Activated CD8-positive, alpha-beta T cell treated with anti-CD3 and anti-CD28 coated beads for 36 hours (primary cell): ENCODE measurements around the gene ADGRE2. TPM values are rescaled to one million over a fixed set of nuclear protein-coding genes. Genes with fewer than 3 reads are reported as not detected.

Source experiments
- ATAC-seq: fragments of 200-7000 bp; cut with Tn5 transposase; one replicate; pipeline ENCODE4 v1.10.0; 2021; ENCODE audit warnings: mild to moderate bottlenecking, moderate library complexity
- CTCF ChIA-PET: fragments of 350-600 bp; sonication (Branson Sonifier 250); formaldehyde crosslinking; loops from one replicate; lab custom pipeline; 2021; ENCODE audit warnings: antibody characterized with exemption; lab: Charles Lee
- POLR2A ChIA-PET: fragments of 350-600 bp; sonication (Branson Sonifier 250); formaldehyde crosslinking; loops from one replicate; lab custom pipeline; 2021; ENCODE audit warnings: antibody characterized with exemption; lab: Charles Lee
- DNase-seq: peaks from one replicate; pipeline ENCODE4 v3.0.0-alpha.2; 2020
- H3K27ac Mint-ChIP-seq: one replicate; pipeline ENCODE4 v1.8.0; 2021; ENCODE audit warnings: mild to moderate bottlenecking, mixed read lengths
- H3K27me3 Mint-ChIP-seq: one replicate; pipeline ENCODE4 v1.8.0; 2021; ENCODE audit warnings: mixed read lengths
- H3K36me3 Mint-ChIP-seq: one replicate; pipeline ENCODE4 v1.8.0; 2021; ENCODE audit warnings: low read depth, mixed read lengths
- H3K4me1 Mint-ChIP-seq: one replicate; pipeline ENCODE4 v1.8.0; 2021; ENCODE audit warnings: low read depth, mixed read lengths
- H3K4me3 Mint-ChIP-seq: one replicate; pipeline ENCODE4 v1.8.0; 2021; ENCODE audit warnings: mild to moderate bottlenecking, moderate library complexity, mixed read lengths
- H3K9me3 Mint-ChIP-seq: one replicate; pipeline ENCODE4 v1.8.0; 2021; ENCODE audit warnings: mixed read lengths
- CTCF ChIP-seq: fragments of 200-600 bp; IDR thresholded peaks from one replicate; pipeline ENCODE4 v1.8.0; 2022; ENCODE audit warnings: antibody characterized with exemption, mild to moderate bottlenecking
- intact Hi-C: fragments of 100-400 bp; cut with micrococcal nuclease; formaldehyde crosslinking; loops from one replicate; pipeline ENCODE4 v1.10.0; 2022
- total RNA-seq, 2 experiments: library from RNA; stranded (reverse); gene quantifications; one replicate each; pipeline ENCODE4 v1.2.3, GENCODE V29; 2021

Gene ADGRE2
- total RNA-seq, 2 experiments from 2014 or later: 0.43 to 0.83 TPM

- POLR2A ChIA-PET: interaction anchor here (1.0 kb wide), 1 partner anchor 9 kb away, joined by 3 read pairs; the partner anchor contains the start of gene ADGRE3
- no peak for TF ChIP-seq CTCF
- H3K9me3 Mint-ChIP-seq: no peaks in the 10 kb centered on the region
- no peak overlapping the region for H3K4me3 Mint-ChIP-seq
- no peak for DNase-seq
- H3K36me3 Mint-ChIP-seq: no peaks in the 10 kb centered on the region
- peaks cover 3% of the 10 kb centered on the region for H3K27me3 Mint-ChIP-seq
- intact Hi-C loops: no loop called here
- H3K27ac Mint-ChIP-seq: no peak overlapping the region
- ATAC-seq: no peak
- no peaks in the 10 kb centered on the region for H3K4me1 Mint-ChIP-seq
- CTCF ChIA-PET: interaction anchor here (1.3 to 10.0 kb wide), 2 partner anchors 11 to 108 kb away, joined by 4 to 276 read pairs; partner anchors contain the start of gene NDUFB7
These were observed 94.9 kb downstream of the ADGRE2 start for GRCh38 chr19:14683439-14683838.

Other genes with a start within 250 kb of the ADGRE2 start
- 10 to 100 TPM; 93.5 to 98.5 TPM for gene TECR, start 249.0 kb downstream of the ADGRE2 start, total RNA-seq
- 100 to 1,000 TPM; 123 to 135 TPM for gene NDUFB7, start 206.5 kb downstream of the ADGRE2 start, total RNA-seq
- under 1 TPM; 0.60 to 0.83 TPM for gene CLEC17A, start 195.5 kb downstream of the ADGRE2 start, total RNA-seq
- gene ADGRE3, start 103.7 kb downstream of the ADGRE2 start, total RNA-seq: not detected
- gene ZNF333, start 88.5 kb downstream of the ADGRE2 start, total RNA-seq: 10 to 100 TPM; 12.2 to 14.0 TPM
- gene OR7A5, start 56.6 kb upstream of the ADGRE2 start, total RNA-seq: not detected
- gene OR7C1, start 56.6 kb upstream of the ADGRE2 start, total RNA-seq: not detected
- not detected for gene OR7A10, start 70.4 kb upstream of the ADGRE2 start, total RNA-seq
- gene OR7A17, start 107.6 kb upstream of the ADGRE2 start, total RNA-seq: not detected
- gene OR7C2, start 162.9 kb upstream of the ADGRE2 start, total RNA-seq: not detected
- not detected for gene SLC1A6, start 201.3 kb upstream of the ADGRE2 start, total RNA-seq